ENCODE results near the gene SLC35A5. TPM values are rescaled to one million over a fixed set of nuclear protein-coding genes. Genes with fewer than 3 reads are reported as not detected.

Gene SLC35A5
- total and polyA plus RNA-seq, 9 of the 15 experiments (the other 6 are each of a cell fraction or from before 2014, with no cell fraction given): 4.0 to 13.0 (median 9.7) TPM

DNA sequence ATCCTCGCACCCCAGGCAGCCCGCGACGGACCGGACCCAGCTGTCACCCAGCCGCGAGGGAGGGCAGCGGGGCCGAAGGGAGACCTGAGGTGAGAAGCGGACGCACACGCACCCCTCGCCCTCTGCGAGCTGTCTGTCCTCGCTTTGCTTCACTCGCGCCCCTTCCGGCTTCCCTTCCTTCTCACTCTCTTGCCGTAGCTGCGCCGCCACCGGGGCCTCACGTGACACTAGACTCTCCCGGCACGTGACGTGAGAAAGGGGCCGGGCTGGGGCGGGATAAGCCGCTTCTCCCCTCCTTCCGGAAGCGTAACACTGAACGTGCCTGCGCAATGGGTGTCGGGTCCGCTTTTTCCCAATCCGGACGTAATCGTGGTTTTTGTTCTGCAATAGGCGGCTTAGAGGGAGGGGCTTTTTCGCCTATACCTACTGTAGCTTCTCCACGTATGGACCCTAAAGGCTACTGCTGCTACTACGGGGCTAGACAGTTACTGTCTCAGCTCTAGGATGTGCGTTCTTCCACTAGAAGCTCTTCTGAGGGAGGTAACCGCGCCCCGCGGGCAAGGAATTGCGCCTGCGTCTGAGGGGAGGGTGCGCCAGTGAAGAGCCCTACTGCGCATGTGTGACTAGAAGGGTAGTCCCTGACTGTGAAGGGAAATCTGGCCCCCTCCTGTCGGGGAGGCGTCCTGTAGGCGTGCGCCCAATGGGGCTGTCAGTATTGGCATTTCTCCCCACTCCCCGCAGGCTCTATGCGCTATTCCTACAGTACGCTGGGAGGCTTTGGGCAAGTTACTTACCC, at the start of gene SLC35A5, which contains the start of gene ATG3 (continued):
- TF ChIP-seq, protein P1, sequence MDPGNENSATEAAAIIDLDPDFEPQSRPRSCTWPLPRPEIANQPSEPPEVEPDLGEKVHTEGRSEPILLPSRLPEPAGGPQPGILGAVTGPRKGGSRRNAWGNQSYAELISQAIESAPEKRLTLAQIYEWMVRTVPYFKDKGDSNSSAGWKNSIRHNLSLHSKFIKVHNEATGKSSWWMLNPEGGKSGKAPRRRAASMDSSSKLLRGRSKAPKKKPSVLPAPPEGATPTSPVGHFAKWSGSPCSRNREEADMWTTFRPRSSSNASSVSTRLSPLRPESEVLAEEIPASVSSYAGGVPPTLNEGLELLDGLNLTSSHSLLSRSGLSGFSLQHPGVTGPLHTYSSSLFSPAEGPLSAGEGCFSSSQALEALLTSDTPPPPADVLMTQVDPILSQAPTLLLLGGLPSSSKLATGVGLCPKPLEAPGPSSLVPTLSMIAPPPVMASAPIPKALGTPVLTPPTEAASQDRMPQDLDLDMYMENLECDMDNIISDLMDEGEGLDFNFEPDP (CRISPR knock-in tag; IDR thresholded peaks at IDR 0.05): no peak
- no peak for TF ChIP-seq ZNF324 (CRISPR knock-in tag; IDR thresholded peaks at IDR 0.05)
- no peak for TF ChIP-seq ESRRB (CRISPR knock-in tag; IDR thresholded peaks at IDR 0.05; ENCODE audit: borderline replicate concordance)
- peak; percentile 99 for TF ChIP-seq RAD51 (IDR thresholded peaks at IDR 0.05; ENCODE audit: borderline replicate concordance, low read depth)
- TF ChIP-seq, protein P2, sequence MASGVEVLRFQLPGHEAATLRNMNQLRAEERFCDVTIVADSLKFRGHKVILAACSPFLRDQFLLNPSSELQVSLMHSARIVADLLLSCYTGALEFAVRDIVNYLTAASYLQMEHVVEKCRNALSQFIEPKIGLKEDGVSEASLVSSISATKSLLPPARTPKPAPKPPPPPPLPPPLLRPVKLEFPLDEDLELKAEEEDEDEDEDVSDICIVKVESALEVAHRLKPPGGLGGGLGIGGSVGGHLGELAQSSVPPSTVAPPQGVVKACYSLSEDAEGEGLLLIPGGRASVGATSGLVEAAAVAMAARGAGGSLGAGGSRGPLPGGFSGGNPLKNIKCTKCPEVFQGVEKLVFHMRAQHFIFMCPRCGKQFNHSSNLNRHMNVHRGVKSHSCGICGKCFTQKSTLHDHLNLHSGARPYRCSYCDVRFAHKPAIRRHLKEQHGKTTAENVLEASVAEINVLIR (CRISPR knock-in tag; IDR thresholded peaks at IDR 0.05): no peak
- peak in 1 of 2 experiments; percentile 72; a peak in 1 of 4 replicates for TF ChIP-seq KDM4B (IDR thresholded peaks at IDR 0.05; ENCODE audit: borderline replicate concordance in 2 of 2, low read depth in 1 of 2)
- TF ChIP-seq TAF15 (IDR thresholded peaks at IDR 0.05; ENCODE audit: low read depth, low read length): no peak
- TF ChIP-seq NUFIP1 (IDR thresholded peaks at IDR 0.05; ENCODE audit: partially characterized antibody): no peak
- no peak for TF ChIP-seq STAT5A (IDR thresholded peaks at IDR 0.05; ENCODE audit: borderline replicate concordance, low read length)
- no peak for TF ChIP-seq NEUROD1 (IDR thresholded peaks at IDR 0.05; ENCODE audit: borderline replicate concordance, low read depth, low read length, partially characterized antibody)
- TF ChIP-seq KLF10 (CRISPR knock-in tag; IDR thresholded peaks at IDR 0.05): no peak
- TF ChIP-seq RUNX1 (IDR thresholded peaks at IDR 0.05; ENCODE audit: low read depth): no peak
- 0 out of 2 replicates have a peak, but pooled peaks have one; percentile 44 for TF ChIP-seq ZNF766 (CRISPR knock-in tag; conservative IDR thresholded peaks at IDR 0.05)
- TF ChIP-seq MAFG (tag; conservative IDR thresholded peaks at IDR 0.05): no peak
- TF ChIP-seq ZNF717 (CRISPR knock-in tag; IDR thresholded peaks at IDR 0.05): no peak
- TF ChIP-seq XRCC5 (IDR thresholded peaks at IDR 0.05; ENCODE audit: low read depth, low read length): no peak
- peak in 1 of 2 experiments; percentile 71; a peak in 1 of 4 replicates for TF ChIP-seq SIN3A (IDR thresholded peaks at IDR 0.05; ENCODE audit: borderline replicate concordance in 2 of 2, control insufficient read depth in 1 of 2, low read depth in 2 of 2, low read length in 2 of 2)
- no peak for TF ChIP-seq GATAD2B (IDR thresholded peaks at IDR 0.05; ENCODE audit: borderline replicate concordance)
- no peak for TF ChIP-seq NCOA4 (IDR thresholded peaks at IDR 0.05; ENCODE audit: partially characterized antibody)
- TF ChIP-seq SREBF1 (IDR thresholded peaks at IDR 0.05; ENCODE audit: borderline replicate concordance, low read depth, low read length): no peak
- TF ChIP-seq SAP30 (IDR thresholded peaks at IDR 0.05; ENCODE audit: borderline replicate concordance, insufficient read depth, low read depth, low read length, poor library complexity, severe bottlenecking): no peak
- TF ChIP-seq BRF1 (IDR thresholded peaks at IDR 0.05; ENCODE audit: borderline replicate concordance, extremely low read depth, insufficient read length): no peak
- TF ChIP-seq NRF1 (conservative IDR thresholded peaks at IDR 0.05 in 1 of 2, IDR thresholded peaks at IDR 0.05 in 1 of 2): peak; percentile 96 to 97
- peak; percentile 52 for TF ChIP-seq NCOA6 (IDR thresholded peaks at IDR 0.05)
- TF ChIP-seq XRCC4 (IDR thresholded peaks at IDR 0.05; ENCODE audit: extremely low read depth, insufficient read depth, insufficient read length): no peak
- TF ChIP-seq, protein P3, sequence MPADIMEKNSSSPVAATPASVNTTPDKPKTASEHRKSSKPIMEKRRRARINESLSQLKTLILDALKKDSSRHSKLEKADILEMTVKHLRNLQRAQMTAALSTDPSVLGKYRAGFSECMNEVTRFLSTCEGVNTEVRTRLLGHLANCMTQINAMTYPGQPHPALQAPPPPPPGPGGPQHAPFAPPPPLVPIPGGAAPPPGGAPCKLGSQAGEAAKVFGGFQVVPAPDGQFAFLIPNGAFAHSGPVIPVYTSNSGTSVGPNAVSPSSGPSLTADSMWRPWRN (IDR thresholded peaks at IDR 0.05; ENCODE audit: low read depth): no peak

Measured in K562 (cell line).